ENCODE results near the gene TMEM132C. TPM values are rescaled to one million over a fixed set of nuclear protein-coding genes. Genes with fewer than 3 reads are reported as not detected.

TMEM132C gene
- total and polyA plus RNA-seq, 2 of the 13 experiments (the other 11 are each of a cell fraction or from before 2014, with no cell fraction given): not detected

DNA sequence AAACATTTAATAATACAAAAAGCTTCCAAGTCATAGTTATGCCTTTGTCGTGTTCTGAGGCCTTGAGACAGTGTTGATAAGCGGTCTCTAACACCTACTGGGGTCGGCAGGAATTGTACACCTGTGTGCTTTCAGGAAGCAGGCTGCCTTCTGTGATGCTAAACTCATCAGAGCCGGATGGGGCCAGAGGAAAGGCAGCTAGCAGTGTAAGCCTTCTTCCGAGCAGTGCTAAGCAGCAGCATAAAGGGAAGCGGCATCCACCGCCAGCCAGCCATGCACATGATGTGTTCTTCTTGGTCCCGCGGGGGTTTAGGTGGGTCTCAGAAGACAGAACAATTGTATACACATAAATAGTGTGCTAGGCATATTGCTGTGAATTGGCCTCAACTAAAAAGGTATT lies 397.5 kb downstream of the TMEM132C start:
- FAIRE-seq: no peak
- H4K20me1 ChIP-seq (ENCODE audit: insufficient read depth, low read length): no peaks in the 10 kb centered on the region
- peaks cover 12% of the 10 kb centered on the region for H3K9me3 ChIP-seq (ENCODE audit: low read length)
- no peak overlapping the region for H3K27ac ChIP-seq (ENCODE audit: extremely low read length, insufficient read depth, low read length)
- no peaks in the 10 kb centered on the region for H3K36me3 ChIP-seq (replicated peaks in 1 of 2; ENCODE audit: control insufficient read depth in 1 of 2, insufficient read depth in 2 of 2, low read length in 2 of 2)
- POLR2A ChIA-PET: no interaction called here
- intact Hi-C loops (cut with micrococcal nuclease; ENCODE audit: unreplicated experiment) (no loop called here), in situ Hi-C loops (cut with HindIII; ENCODE audit: extremely low pct_ligation_motif_present, low pct_unique_long_range_greater_than_20kb) (no loop called here)
- no peak for DNase-seq (ENCODE audit: low spot score)
- WGBS (ENCODE audit: low lambda C conversion rate): 36% methylated on average over 5 of the region's 9 CpGs
- no peaks in the 10 kb centered on the region for H3K27me3 ChIP-seq (ENCODE audit: control insufficient read depth in 1 of 2, insufficient read depth in 2 of 2, low read length in 2 of 2)
- TF ChIP-seq CREB1 (IDR thresholded peaks at IDR 0.05) (no peak), CREB1 (CRISPR knock-in tag; IDR thresholded peaks at IDR 0.05) (no peak), ZNF382 (CRISPR knock-in tag; IDR thresholded peaks at IDR 0.05; ENCODE audit: borderline replicate concordance) (no peak), ZNF678 (CRISPR knock-in tag; IDR thresholded peaks at IDR 0.05) (no peak), GATAD2A (CRISPR knock-in tag; IDR thresholded peaks at IDR 0.05) (no peak)
- TF ChIP-seq, protein P1, sequence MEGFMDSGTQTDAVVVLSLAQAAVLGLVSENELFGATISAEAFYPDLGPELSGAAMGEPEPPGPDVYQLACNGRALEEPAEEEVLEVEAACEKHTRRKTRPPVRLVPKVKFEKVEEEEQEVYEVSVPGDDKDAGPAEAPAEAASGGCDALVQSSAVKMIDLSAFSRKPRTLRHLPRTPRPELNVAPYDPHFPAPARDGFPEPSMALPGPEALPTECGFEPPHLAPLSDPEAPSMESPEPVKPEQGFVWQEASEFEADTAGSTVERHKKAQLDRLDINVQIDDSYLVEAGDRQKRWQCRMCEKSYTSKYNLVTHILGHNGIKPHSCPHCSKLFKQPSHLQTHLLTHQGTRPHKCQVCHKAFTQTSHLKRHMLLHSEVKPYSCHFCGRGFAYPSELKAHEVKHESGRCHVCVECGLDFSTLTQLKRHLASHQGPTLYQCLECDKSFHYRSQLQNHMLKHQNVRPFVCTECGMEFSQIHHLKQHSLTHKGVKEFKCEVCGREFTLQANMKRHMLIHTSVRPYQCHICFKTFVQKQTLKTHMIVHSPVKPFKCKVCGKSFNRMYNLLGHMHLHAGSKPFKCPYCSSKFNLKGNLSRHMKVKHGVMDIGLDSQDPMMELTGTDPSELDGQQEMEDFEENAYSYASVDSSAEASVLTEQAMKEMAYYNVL (CRISPR knock-in tag; IDR thresholded peaks at IDR 0.05; ENCODE audit: borderline replicate concordance): no peak
- H3K4me2 ChIP-seq (ENCODE audit: low read depth, low read length): no peak overlapping the region
- H2AFZ ChIP-seq (ENCODE audit: low read length): no peak overlapping the region
- ATAC-seq: no peak
- CTCF ChIA-PET (ENCODE audit: low intra/inter-chr PET ratio, low total read pairs): no interaction called here
- BruUV-seq (replicated peaks): no TSS peak
- no peak overlapping the region for H3K9ac ChIP-seq (ENCODE audit: insufficient read depth, low read depth, low read length)
- no peaks in the 10 kb centered on the region for H3K79me2 ChIP-seq (ENCODE audit: insufficient read depth, low read length)
- H3K4me3 ChIP-seq (replicated peaks in 1 of 3; ENCODE audit: insufficient read depth in 1 of 3, low read depth in 2 of 3, low read length in 3 of 3): no peak overlapping the region
- H3K4me1 ChIP-seq (ENCODE audit: insufficient read depth, low read length): no peaks in the 10 kb centered on the region

DNA sequence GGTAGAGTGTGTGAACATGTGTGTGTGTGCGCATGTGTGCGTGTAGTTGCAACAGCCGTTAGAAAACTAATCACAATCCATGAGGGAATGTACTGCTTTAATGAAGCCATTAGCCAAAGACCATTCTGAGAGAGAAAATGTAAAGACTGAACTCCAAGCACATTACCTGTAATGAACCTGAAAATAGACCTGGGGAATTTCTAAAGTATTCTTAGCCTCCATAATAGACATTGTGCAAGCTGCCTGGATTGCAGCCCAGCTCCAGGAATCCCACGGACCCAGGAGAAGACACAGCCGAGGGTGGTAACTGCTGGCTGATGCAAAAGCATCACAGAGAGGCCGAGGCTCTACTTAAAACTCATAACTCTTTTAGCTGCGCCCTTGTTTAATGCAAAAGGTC lies 400.2 kb downstream of the TMEM132C start:
- Histone ChIP-seq H3K4me1 (ENCODE audit: insufficient read depth, low read length) (no peaks in the 10 kb centered on the region), H3K4me3 (replicated peaks in 1 of 3; ENCODE audit: insufficient read depth in 1 of 3, low read depth in 2 of 3, low read length in 3 of 3) (no peak overlapping the region), H3K9ac (ENCODE audit: insufficient read depth, low read depth, low read length) (no peak overlapping the region), H3K79me2 (ENCODE audit: insufficient read depth, low read length) (no peaks in the 10 kb centered on the region), H3K4me2 (ENCODE audit: low read depth, low read length) (no peak overlapping the region), H3K27me3 (ENCODE audit: control insufficient read depth in 1 of 2, insufficient read depth in 2 of 2, low read length in 2 of 2) (no peaks in the 10 kb centered on the region), H2AFZ (ENCODE audit: low read length) (no peak overlapping the region), H4K20me1 (ENCODE audit: insufficient read depth, low read length) (no peaks in the 10 kb centered on the region), H3K36me3 (replicated peaks in 1 of 2; ENCODE audit: control insufficient read depth in 1 of 2, insufficient read depth in 2 of 2, low read length in 2 of 2) (no peaks in the 10 kb centered on the region), H3K27ac (ENCODE audit: extremely low read length, insufficient read depth, low read length) (no peak overlapping the region), H3K9me3 (ENCODE audit: low read length) (peaks cover 12% of the 10 kb centered on the region)
- TF ChIP-seq POLR2G (IDR thresholded peaks at IDR 0.05; ENCODE audit: low read depth, low read length) (no peak), STAT5B (CRISPR knock-in tag; IDR thresholded peaks at IDR 0.05) (no peak), SP140L (CRISPR knock-in tag; IDR thresholded peaks at IDR 0.05; ENCODE audit: borderline replicate concordance) (no peak), FOSL2 (CRISPR knock-in tag; IDR thresholded peaks at IDR 0.05) (no peak), CHCHD3 (CRISPR knock-in tag; IDR thresholded peaks at IDR 0.05) (no peak)
- no peak for FAIRE-seq
- WGBS (ENCODE audit: low lambda C conversion rate): 13% methylated on average over 7 of the region's 7 CpGs
- POLR2A ChIA-PET: no interaction called here
- in situ Hi-C loops (cut with HindIII; ENCODE audit: extremely low pct_ligation_motif_present, low pct_unique_long_range_greater_than_20kb) (no loop called here), intact Hi-C loops (cut with micrococcal nuclease; ENCODE audit: unreplicated experiment) (no loop called here)
- CTCF ChIA-PET (ENCODE audit: low intra/inter-chr PET ratio, low total read pairs): no interaction called here
- BruUV-seq (replicated peaks): no TSS peak
- no peak for ATAC-seq
- no peak for DNase-seq (ENCODE audit: low spot score)
